ENCODE measurements around the gene SHB.

GRCh38 chr9:38010918-38011704 is 57.9 kb downstream of the SHB start:
- TF ChIP-seq CTCF (IDR thresholded peaks at IDR 0.05) = no peak
- TF ChIP-seq POLR2A (IDR thresholded peaks at IDR 0.05) = no peak
